ENCODE data around the gene SEMA4F.

GRCh38 chr2:74712223-74713053 is 58.4 kb downstream of the SEMA4F start:
- TF ChIP-seq CTCF (IDR thresholded peaks at IDR 0.05) (no peak), RFX5 (IDR thresholded peaks at IDR 0.05) (no peak), EP300 (IDR thresholded peaks at IDR 0.05) (no peak), MYC (IDR thresholded peaks at IDR 0.05; ENCODE audit: borderline replicate concordance, low read length) (no peak), MAFK (IDR thresholded peaks at IDR 0.05; ENCODE audit: partially characterized antibody) (no peak), NPAS2 (CRISPR knock-in tag; IDR thresholded peaks at IDR 0.05; ENCODE audit: borderline replicate concordance) (no peak), MAX (IDR thresholded peaks at IDR 0.05) (no peak)
